HepG2 (cell line): Measurements from ENCODE around the gene SPTB. TPM values are rescaled to one million over a fixed set of nuclear protein-coding genes. Genes with fewer than 3 reads are reported as not detected.
A peak's percentile ranks its signal among the peaks of the same experiment; 100 is the strongest.

Experiments used
- CBX5 ChIP-seq: sonication (generic); formaldehyde crosslinking; IDR thresholded peaks from 2 replicates; pipeline ENCODE4 v1.4.0; 2020; ENCODE audit warnings: missing genetic modification reagents, borderline replicate concordance
- CEBPG ChIP-seq: IDR thresholded peaks from 2 replicates; pipeline ENCODE4 v1.6.1; 2016
- DR1 ChIP-seq: sonication (generic); formaldehyde crosslinking; IDR thresholded peaks from 2 replicates; pipeline ENCODE4 v1.8.0; 2021; ENCODE audit warnings: mild to moderate bottlenecking, missing genetic modification reagents, inconsistent platforms
- GLI4 ChIP-seq: sonication (generic); formaldehyde crosslinking; IDR thresholded peaks from 2 replicates; pipeline ENCODE4 v1.5.1; 2020; ENCODE audit warnings: missing genetic modification reagents, mild to moderate bottlenecking, moderate library complexity, borderline replicate concordance
- HMGXB4 ChIP-seq, 2 experiments: sonication (generic) in 1 of 2; formaldehyde crosslinking in 1 of 2; IDR thresholded peaks; 2 replicates each; pipeline versions ENCODE4 v1.4.0 to v1.6.1; 2018 to 2020; ENCODE audit warnings: missing genetic modification reagents in 2 of 2, borderline replicate concordance in 1 of 2, low read depth in 1 of 2, mild to moderate bottlenecking in 1 of 2, missing biosample characterization in 1 of 2
- KAT7 ChIP-seq: IDR thresholded peaks from 2 replicates; pipeline ENCODE4 v1.6.1; 2018; ENCODE audit warnings: borderline replicate concordance, missing compliant biosample characterization
- MLLT10 ChIP-seq: sonication (generic); formaldehyde crosslinking; IDR thresholded peaks from 2 replicates; pipeline ENCODE4 v1.4.0; 2020; ENCODE audit warnings: missing genetic modification reagents
- NFKB2 ChIP-seq: sonication (generic); formaldehyde crosslinking; IDR thresholded peaks from 2 replicates; pipeline ENCODE4 v1.4.0; 2020; ENCODE audit warnings: missing genetic modification reagents, borderline replicate concordance
- NFRKB ChIP-seq: fragments of 450-650 bp; IDR thresholded peaks from 2 replicates; pipeline ENCODE4 v1.6.1; 2017
- POLR2A ChIP-seq, 2 experiments: IDR thresholded peaks; 2 replicates each; pipeline ENCODE4 v1.6.1; 2011; ENCODE audit warnings: low read depth in 2 of 2, low read length in 2 of 2, mild to moderate bottlenecking in 1 of 2, moderate library complexity in 1 of 2; ENCODE audit not compliant: insufficient read depth in 1 of 2
- PRDM15 ChIP-seq: sonication (generic); formaldehyde crosslinking; IDR thresholded peaks from 2 replicates; pipeline ENCODE4 v1.4.0; 2020; ENCODE audit warnings: missing genetic modification reagents
- TSC22D2 ChIP-seq: sonication (generic); formaldehyde crosslinking; IDR thresholded peaks from 2 replicates; pipeline ENCODE4 v1.5.1; 2020; ENCODE audit warnings: missing genetic modification reagents, mild to moderate bottlenecking, borderline replicate concordance
- ZBTB44 ChIP-seq: sonication (generic); formaldehyde crosslinking; IDR thresholded peaks from 2 replicates; pipeline ENCODE4 v1.4.0; 2020; ENCODE audit warnings: missing genetic modification reagents
- ZNF24 ChIP-seq: fragments of 450-650 bp; IDR thresholded peaks from 2 replicates; pipeline ENCODE4 v1.6.1; 2017; ENCODE audit warnings: antibody characterized with exemption, mild to moderate bottlenecking
- ZNF317 ChIP-seq: sonication (generic); formaldehyde crosslinking; IDR thresholded peaks from 2 replicates; pipeline ENCODE4 v1.5.0; 2020; ENCODE audit warnings: mild to moderate bottlenecking, missing genetic modification reagents
- ZNF431 ChIP-seq: sonication (generic); formaldehyde crosslinking; IDR thresholded peaks from 2 replicates; pipeline ENCODE4 v1.9.0; 2022; ENCODE audit warnings: missing genetic modification reagents, low read depth, mild to moderate bottlenecking, borderline replicate concordance
- ZNF567 ChIP-seq: sonication (generic); formaldehyde crosslinking; IDR thresholded peaks from 2 replicates; pipeline ENCODE4 v1.8.1; 2023; ENCODE audit warnings: mild to moderate bottlenecking, missing genetic modification reagents, borderline replicate concordance
- ZNF737 ChIP-seq: sonication (generic); formaldehyde crosslinking; IDR thresholded peaks from 2 replicates; pipeline ENCODE4 v1.5.0; 2020; ENCODE audit warnings: missing genetic modification reagents, mild to moderate bottlenecking, borderline replicate concordance
- polyA plus RNA-seq, 8 experiments: library from polyadenylated mRNA; depleted of rRNA in 3 of 8; stranded (reverse) in 7 of 8; unstranded in 1 of 8; fragments of >200 nt; fragmentation: Illumina TruSeq in 4 of 8; extraction: Trizol in 4 of 8; gene quantifications; 2 replicates each; pipeline versions ENCODE4 v1.2.1 to v1.2.3, GENCODE V29; 2011 to 2016; ENCODE audit warnings: low read depth in 4 of 8, missing spikeins in 1 of 8, mixed read lengths in 1 of 8; ENCODE audit not compliant: insufficient read depth in 1 of 8
- total RNA-seq, 5 experiments: library from RNA; depleted of rRNA; stranded (reverse); fragments of >200 nt; fragmentation: Illumina TruSeq; extraction: Trizol; gene quantifications; 2 replicates each; pipeline ENCODE4 v1.2.3, GENCODE V29; 2016; ENCODE audit warnings: low read depth in 1 of 5
- TF ChIP-seq, protein P1 (sequence below): sonication (generic); formaldehyde crosslinking; IDR thresholded peaks from 2 replicates; pipeline ENCODE4 v1.5.0; 2020; ENCODE audit warnings: missing genetic modification reagents, mild to moderate bottlenecking, borderline replicate concordance
- TF ChIP-seq, protein P2 (sequence below): sonication (generic); formaldehyde crosslinking; conservative IDR thresholded peaks from 2 replicates; pipeline ENCODE4 v1.4.0; 2020; ENCODE audit warnings: missing genetic modification reagents

The SPTB gene
- total and polyA plus RNA-seq, 2 of the 13 experiments (the other 11 are each of a cell fraction or from before 2014, with no cell fraction given) = 0.01 to 0.02 TPM

DNA sequence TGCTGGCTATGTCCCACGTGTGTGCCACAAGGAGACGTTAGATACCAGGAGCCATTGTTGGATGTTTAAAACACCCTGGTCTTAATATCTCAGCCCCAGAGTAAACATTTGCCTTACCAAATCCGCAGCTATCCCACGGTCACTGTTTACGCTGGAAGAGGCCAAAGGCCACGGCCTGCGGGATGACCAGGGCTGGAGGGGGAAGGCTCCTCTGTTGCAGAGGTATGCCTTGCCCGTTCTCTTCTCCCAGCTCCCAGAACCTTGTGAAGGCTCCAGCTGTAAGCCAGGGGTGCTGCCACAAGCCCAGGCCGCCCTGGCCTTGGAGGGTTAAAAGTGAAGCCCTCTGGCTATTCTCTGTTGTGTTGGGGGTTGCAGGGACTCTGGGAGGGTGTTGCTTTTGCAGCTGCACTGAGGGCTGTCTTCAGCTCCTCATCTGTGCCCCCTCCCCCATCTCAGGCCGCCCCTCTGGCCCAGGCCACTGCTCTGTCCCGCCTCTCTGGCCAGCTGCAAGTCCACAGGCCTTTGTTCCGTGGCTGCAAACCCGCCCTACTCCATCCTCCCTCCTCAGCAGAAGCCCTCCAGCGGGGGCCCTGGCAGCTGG is 173.0 kb downstream of the SPTB start (continued):
- TF ChIP-seq PRDM15 (CRISPR knock-in tag) = no peak
- TF ChIP-seq KAT7 = no peak
- no peak for TF ChIP-seq ZNF737
- TF ChIP-seq, protein P1, sequence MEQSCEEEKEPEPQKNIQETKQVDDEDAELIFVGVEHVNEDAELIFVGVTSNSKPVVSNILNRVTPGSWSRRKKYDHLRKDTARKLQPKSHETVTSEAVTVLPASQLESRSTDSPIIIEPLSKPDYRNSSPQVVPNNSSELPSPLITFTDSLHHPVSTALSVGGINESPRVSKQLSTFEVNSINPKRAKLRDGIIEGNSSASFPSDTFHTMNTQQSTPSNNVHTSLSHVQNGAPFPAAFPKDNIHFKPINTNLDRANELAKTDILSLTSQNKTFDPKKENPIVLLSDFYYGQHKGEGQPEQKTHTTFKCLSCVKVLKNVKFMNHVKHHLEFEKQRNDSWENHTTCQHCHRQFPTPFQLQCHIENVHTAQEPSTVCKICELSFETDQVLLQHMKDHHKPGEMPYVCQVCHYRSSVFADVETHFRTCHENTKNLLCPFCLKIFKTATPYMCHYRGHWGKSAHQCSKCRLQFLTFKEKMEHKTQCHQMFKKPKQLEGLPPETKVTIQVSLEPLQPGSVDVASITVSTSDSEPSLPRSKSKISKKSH = no peak
- TF ChIP-seq GLI4 = no peak
- TF ChIP-seq ZNF431 (CRISPR knock-in tag) = no peak
- TF ChIP-seq ZNF567 (CRISPR knock-in tag) = no peak
- TF ChIP-seq, protein P2, sequence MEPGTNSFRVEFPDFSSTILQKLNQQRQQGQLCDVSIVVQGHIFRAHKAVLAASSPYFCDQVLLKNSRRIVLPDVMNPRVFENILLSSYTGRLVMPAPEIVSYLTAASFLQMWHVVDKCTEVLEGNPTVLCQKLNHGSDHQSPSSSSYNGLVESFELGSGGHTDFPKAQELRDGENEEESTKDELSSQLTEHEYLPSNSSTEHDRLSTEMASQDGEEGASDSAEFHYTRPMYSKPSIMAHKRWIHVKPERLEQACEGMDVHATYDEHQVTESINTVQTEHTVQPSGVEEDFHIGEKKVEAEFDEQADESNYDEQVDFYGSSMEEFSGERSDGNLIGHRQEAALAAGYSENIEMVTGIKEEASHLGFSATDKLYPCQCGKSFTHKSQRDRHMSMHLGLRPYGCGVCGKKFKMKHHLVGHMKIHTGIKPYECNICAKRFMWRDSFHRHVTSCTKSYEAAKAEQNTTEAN = 0 out of 2 replicates have a peak, but pooled peaks have one; percentile 35
- no peak for TF ChIP-seq MLLT10 (CRISPR knock-in tag)
- no peak for TF ChIP-seq ZNF24
- TF ChIP-seq ZBTB44 = no peak
- TF ChIP-seq TSC22D2 (CRISPR knock-in tag) = no peak
- no peak for TF ChIP-seq CBX5 (CRISPR knock-in tag)
- no peak for TF ChIP-seq NFRKB
- 0 out of 2 replicates have a peak, but pooled peaks have one; percentile 35 for TF ChIP-seq ZNF317 (CRISPR knock-in tag)
- TF ChIP-seq CEBPG (CRISPR knock-in tag) = peak; percentile 23; the same call in 1 of the 2 replicates
- TF ChIP-seq NFKB2 (CRISPR knock-in tag) = no peak; the same call in 1 of the 2 replicates
- TF ChIP-seq POLR2A (IDR thresholded peaks at IDR 0.05; ENCODE audit: insufficient read depth in 1 of 2, low read depth in 2 of 2, low read length in 2 of 2) = no peak
- no peak for TF ChIP-seq HMGXB4 (CRISPR knock-in tag; IDR thresholded peaks at IDR 0.05; ENCODE audit: borderline replicate concordance in 1 of 2, low read depth in 1 of 2)
- TF ChIP-seq DR1 (CRISPR knock-in tag) = no peak
